GM12878 (cell line): Measurements from ENCODE around the gene ARHGAP26. TPM values are rescaled to one million over a fixed set of nuclear protein-coding genes. Genes with fewer than 3 reads are reported as not detected.

Source experiments
- CBFB ChIP-seq: IDR thresholded peaks from 2 replicates; pipeline ENCODE4 v1.6.1; 2016; ENCODE audit warnings: antibody characterized with exemption, low read depth
- CHD4 ChIP-seq: fragments of 200-600 bp; sonication (generic); IDR thresholded peaks from 2 replicates; pipeline ENCODE4 v1.6.1; 2016; ENCODE audit warnings: mild to moderate bottlenecking
- CREB1 ChIP-seq: IDR thresholded peaks from 2 replicates; pipeline ENCODE4 v1.6.1; 2012; ENCODE audit warnings: low read depth, mild to moderate bottlenecking, inconsistent platforms
- EGR1 ChIP-seq, 2 experiments: IDR thresholded peaks; 1 replicate in 1 of 2; 2 replicates in 1 of 2; pipeline ENCODE4 v1.6.1; 2011 to 2012; ENCODE audit warnings: low read depth in 2 of 2, low read length in 2 of 2, borderline replicate concordance in 1 of 2, mild to moderate bottlenecking in 1 of 2, moderate library complexity in 1 of 2
- GATAD2B ChIP-seq: fragments of 450-650 bp; conservative IDR thresholded peaks from 2 replicates; pipeline ENCODE4 v1.6.1; 2017; ENCODE audit warnings: low read depth, mild to moderate bottlenecking, moderate library complexity
- HDAC2 ChIP-seq: fragments of 200-600 bp; sonication (generic); IDR thresholded peaks from 2 replicates; pipeline ENCODE4 v1.6.1; 2017
- HDGF ChIP-seq: fragments of 450-650 bp; IDR thresholded peaks from 2 replicates; pipeline ENCODE4 v1.6.1; 2016; ENCODE audit warnings: antibody characterized with exemption
- MEF2B ChIP-seq: fragments of 450-650 bp; IDR thresholded peaks from 2 replicates; pipeline ENCODE4 v1.6.1; 2018; ENCODE audit warnings: mild to moderate bottlenecking, moderate library complexity; ENCODE audit not compliant: partially characterized antibody, poor library complexity, severe bottlenecking
- NFYB ChIP-seq: IDR thresholded peaks from 2 replicates; pipeline ENCODE4 v1.6.1; 2011; ENCODE audit warnings: low read depth, mild to moderate bottlenecking, low read length, improper control_type of control experiment, moderate library complexity; ENCODE audit not compliant: insufficient read depth
- PAX5 ChIP-seq: IDR thresholded peaks from 2 replicates; pipeline ENCODE4 v1.6.1; 2011; ENCODE audit warnings: low read depth, low read length, borderline replicate concordance
- PAX8 ChIP-seq: fragments of 450-650 bp; IDR thresholded peaks from 2 replicates; pipeline ENCODE4 v1.6.1; 2017; ENCODE audit warnings: mild to moderate bottlenecking, moderate library complexity
- PRDM15 ChIP-seq: fragments of 450-650 bp; formaldehyde crosslinking; IDR thresholded peaks from 2 replicates; pipeline ENCODE4 v1.4.0; 2020; ENCODE audit warnings: mild to moderate bottlenecking, moderate library complexity
- RAD21 ChIP-seq: IDR thresholded peaks from 2 replicates; pipeline ENCODE4 v1.6.1; 2011; ENCODE audit warnings: mild to moderate bottlenecking, low read depth, low read length, moderate library complexity; ENCODE audit not compliant: insufficient read depth
- RUNX3 ChIP-seq: IDR thresholded peaks from 2 replicates; pipeline ENCODE4 v1.6.1; 2012; ENCODE audit warnings: low read length, inconsistent platforms
- SIN3A ChIP-seq: IDR thresholded peaks from 2 replicates; pipeline ENCODE4 v1.6.1; 2012; ENCODE audit warnings: low read depth, low read length, improper control_type of control experiment
- ZBTB4 ChIP-seq: fragments of 450-650 bp; formaldehyde crosslinking; IDR thresholded peaks from 2 replicates; pipeline ENCODE4 v1.4.0; 2022; ENCODE audit warnings: mild to moderate bottlenecking, moderate library complexity
- ZNF217 ChIP-seq: fragments of 450-650 bp; IDR thresholded peaks from 2 replicates; pipeline ENCODE4 v1.6.1; 2017; ENCODE audit warnings: antibody characterized with exemption, mild to moderate bottlenecking
- ZNF622 ChIP-seq: fragments of 450-650 bp; IDR thresholded peaks from 2 replicates; pipeline ENCODE4 v1.6.1; 2017; ENCODE audit warnings: mild to moderate bottlenecking, inconsistent platforms
- polyA plus RNA-seq, 11 experiments: library from polyadenylated mRNA; depleted of rRNA in 4 of 11; unstranded in 6 of 11; stranded (reverse) in 5 of 11; fragments of >200 nt; fragmentation: Nextera tagmentation in 4 of 11; fragmentation: Illumina TruSeq in 1 of 11; extraction: Ambion mirVana in 4 of 11; extraction: Trizol in 1 of 11; gene quantifications; 1 replicate in 1 of 11; 2 replicates in 10 of 11; pipeline versions ENCODE4 v1.2.1 to v1.2.3, GENCODE V29; 2011 to 2016; ENCODE audit warnings: inconsistent platforms in 2 of 11, missing spikeins in 2 of 11, low read depth in 1 of 11
- total RNA-seq, 4 experiments: library from RNA; depleted of rRNA in 3 of 4; stranded (reverse); fragments of >200 nt in 3 of 4; fragmentation: Illumina TruSeq in 1 of 4; extraction: Trizol in 1 of 4; gene quantifications; 2 replicates each; pipeline versions ENCODE4 v1.2.1 to v1.2.3, GENCODE V29; 2013 to 2021
- TF ChIP-seq, protein P1 (sequence below): IDR thresholded peaks from 2 replicates; pipeline ENCODE4 v1.6.1; 2012; ENCODE audit warnings: low read depth, low read length, improper control_type of control experiment
- TF ChIP-seq, protein P2 (sequence below): IDR thresholded peaks from 2 replicates; pipeline ENCODE4 v1.6.1; 2011; ENCODE audit warnings: borderline replicate concordance, low read depth, mild to moderate bottlenecking, moderate library complexity, low read length; ENCODE audit not compliant: insufficient read depth, poor library complexity, severe bottlenecking
- TF ChIP-seq, protein P3 (sequence below): fragments of 450-650 bp; IDR thresholded peaks from 2 replicates; pipeline ENCODE4 v1.6.1; 2016; ENCODE audit warnings: mild to moderate bottlenecking

The ARHGAP26 gene
- total and polyA plus RNA-seq, 10 of the 15 experiments (the other 5 are each of a cell fraction or from before 2014, with no cell fraction given), result 9.4 to 41.5 (median 19.3) TPM

DNA sequence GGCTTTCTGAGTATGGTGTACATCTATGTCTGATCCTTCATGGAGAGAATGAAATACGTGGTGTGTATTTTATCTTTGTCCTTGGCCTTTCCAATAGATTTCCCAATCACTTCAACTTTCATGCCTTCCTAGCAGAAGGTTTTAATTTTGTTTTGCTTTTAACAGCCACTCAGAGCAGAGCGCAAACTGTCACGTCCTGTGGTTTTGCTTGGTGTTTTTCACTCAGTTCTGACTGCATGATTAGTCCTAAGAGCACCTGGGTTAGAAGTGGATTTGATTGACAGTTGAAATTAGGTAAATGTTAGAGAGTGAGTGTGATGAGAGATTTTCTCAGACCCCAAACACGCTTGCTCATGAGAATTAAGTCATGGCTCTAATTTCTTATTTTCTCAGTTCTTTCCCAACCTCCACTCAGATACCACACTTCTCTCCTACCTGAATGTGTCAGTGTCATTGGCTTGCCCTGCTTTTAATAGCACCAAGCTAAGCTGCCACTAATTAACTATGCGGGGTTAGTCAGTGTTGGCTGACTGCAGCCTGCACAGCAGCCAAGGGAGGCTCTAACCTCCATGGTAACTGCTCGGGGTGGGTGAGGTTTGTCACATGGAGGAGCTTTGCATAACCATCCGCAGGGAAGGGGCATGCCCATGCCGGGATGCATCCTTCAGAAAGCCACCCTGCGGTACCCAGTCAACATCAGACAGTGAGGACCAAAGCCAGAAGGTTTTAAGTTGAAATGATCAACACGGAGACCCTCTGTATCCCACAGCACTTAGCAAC, 459.9 kb downstream of the ARHGAP26 start (continued):
- TF ChIP-seq, protein P1, sequence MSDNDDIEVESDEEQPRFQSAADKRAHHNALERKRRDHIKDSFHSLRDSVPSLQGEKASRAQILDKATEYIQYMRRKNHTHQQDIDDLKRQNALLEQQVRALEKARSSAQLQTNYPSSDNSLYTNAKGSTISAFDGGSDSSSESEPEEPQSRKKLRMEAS, result peak; percentile 72
- TF ChIP-seq SIN3A (no peak; the same call in none of the 2 replicates), EGR1 (IDR thresholded peaks at IDR 0.05; ENCODE audit: borderline replicate concordance in 1 of 2, low read depth in 2 of 2, low read length in 2 of 2) (no peak), PAX8 (no peak), CBFB (peak; percentile 96), ZBTB4 (CRISPR knock-in tag) (no peak), NFYB (peak; percentile 83), HDGF (peak; percentile 38; the same call in 1 of the 2 replicates), ZNF217 (no peak), ZNF622 (no peak), PRDM15 (CRISPR knock-in tag) (no peak), CHD4 (no peak), CREB1 (no peak), PAX5 (peak; percentile 7; the same call in 1 of the 2 replicates), GATAD2B (peak; percentile 93), MEF2B (peak; percentile 91), HDAC2 (no peak), RUNX3 (no peak), RAD21 (peak; percentile 50; the same call in 1 of the 2 replicates)
- TF ChIP-seq, protein P2, sequence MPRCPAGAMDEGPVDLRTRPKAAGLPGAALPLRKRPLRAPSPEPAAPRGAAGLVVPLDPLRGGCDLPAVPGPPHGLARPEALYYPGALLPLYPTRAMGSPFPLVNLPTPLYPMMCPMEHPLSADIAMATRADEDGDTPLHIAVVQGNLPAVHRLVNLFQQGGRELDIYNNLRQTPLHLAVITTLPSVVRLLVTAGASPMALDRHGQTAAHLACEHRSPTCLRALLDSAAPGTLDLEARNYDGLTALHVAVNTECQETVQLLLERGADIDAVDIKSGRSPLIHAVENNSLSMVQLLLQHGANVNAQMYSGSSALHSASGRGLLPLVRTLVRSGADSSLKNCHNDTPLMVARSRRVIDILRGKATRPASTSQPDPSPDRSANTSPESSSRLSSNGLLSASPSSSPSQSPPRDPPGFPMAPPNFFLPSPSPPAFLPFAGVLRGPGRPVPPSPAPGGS, result peak; percentile 99
- TF ChIP-seq, protein P3, sequence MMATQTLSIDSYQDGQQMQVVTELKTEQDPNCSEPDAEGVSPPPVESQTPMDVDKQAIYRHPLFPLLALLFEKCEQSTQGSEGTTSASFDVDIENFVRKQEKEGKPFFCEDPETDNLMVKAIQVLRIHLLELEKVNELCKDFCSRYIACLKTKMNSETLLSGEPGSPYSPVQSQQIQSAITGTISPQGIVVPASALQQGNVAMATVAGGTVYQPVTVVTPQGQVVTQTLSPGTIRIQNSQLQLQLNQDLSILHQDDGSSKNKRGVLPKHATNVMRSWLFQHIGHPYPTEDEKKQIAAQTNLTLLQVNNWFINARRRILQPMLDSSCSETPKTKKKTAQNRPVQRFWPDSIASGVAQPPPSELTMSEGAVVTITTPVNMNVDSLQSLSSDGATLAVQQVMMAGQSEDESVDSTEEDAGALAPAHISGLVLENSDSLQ, result peak; percentile 98
